Stimulated activated CD8-positive, alpha-beta memory T cell treated with anti-CD3 and anti-CD28 coated beads, Interleukin-7, amount 100 ng/mL, for 48 hours (primary cell): ENCODE measurements around the gene BAK1.
A peak's percentile ranks its signal among the peaks of the same experiment; 100 is the strongest.

Source experiments
- DNase-seq, 2 donors: peaks; one replicate each; pipeline ENCODE4 v3.0.0-alpha.2; 2020; ENCODE audit warnings: low read depth in 1 of 2; ENCODE audit errors: extremely low read depth in 1 of 2

Gene BAK1

GRCh38 chr6:33588894-33589293 is 8.8 kb upstream of the BAK1 start:
- DNase-seq: no peak

GRCh38 chr6:33587529-33587928 is 7.5 kb upstream of the BAK1 start:
- DNase-seq: no peak

- no peak for DNase-seq
Observed at GRCh38 chr6:33586108-33586640, 6.1 kb upstream of the BAK1 start.

- DNase-seq: peak; percentile 76 to 83
Observed at GRCh38 chr6:33585403-33586107, 5.5 kb upstream of the BAK1 start.

GRCh38 chr6:33584700-33585402 is 4.8 kb upstream of the BAK1 start:
- DNase-seq: no peak

- DNase-seq: no peak
Observed at GRCh38 chr6:33583591-33584155, 3.6 kb upstream of the BAK1 start.

GRCh38 chr6:33581186-33581585 is 1.1 kb upstream of the BAK1 start:
- DNase-seq: no peak

GRCh38 chr6:33578588-33579011 is 1.5 kb downstream of the BAK1 start:
- DNase-seq: no peak

- no peak for DNase-seq
Observed at GRCh38 chr6:33578164-33578563, 1.9 kb downstream of the BAK1 start.

GRCh38 chr6:33577718-33578117 is 2.4 kb downstream of the BAK1 start:
- no peak for DNase-seq

- no peak for DNase-seq
Observed at GRCh38 chr6:33577106-33577535, 3.0 kb downstream of the BAK1 start.

- DNase-seq: no peak
Observed at GRCh38 chr6:33576668-33577067, 3.4 kb downstream of the BAK1 start.

- no peak for DNase-seq
Observed at GRCh38 chr6:33575211-33575610, 4.9 kb downstream of the BAK1 start.

- DNase-seq: no peak
Observed at GRCh38 chr6:33571637-33572316, 8.3 kb downstream of the BAK1 start.

GRCh38 chr6:33570806-33571636 is 9.1 kb downstream of the BAK1 start:
- DNase-seq: peak; percentile 87 to 97

GRCh38 chr6:33568826-33569570 is 11.1 kb downstream of the BAK1 start:
- DNase-seq: no peak

GRCh38 chr6:33567836-33568235 is 12.2 kb downstream of the BAK1 start:
- no peak for DNase-seq

- no peak for DNase-seq
Observed at GRCh38 chr6:33566182-33567084, 13.6 kb downstream of the BAK1 start.

- DNase-seq: no peak
Observed at GRCh38 chr6:33558801-33559200, 21.3 kb downstream of the BAK1 start.
